ENCODE results near the gene TTC39B. TPM values are rescaled to one million over a fixed set of nuclear protein-coding genes. Genes with fewer than 3 reads are reported as not detected.

The TTC39B gene
- total and polyA plus RNA-seq, 2 of the 8 experiments (the other 6 are each of a cell fraction or from before 2014, with no cell fraction given) = 1.6 to 10.9 TPM

- H3K4me3 ChIP-seq (ENCODE audit: extremely low read depth in 1 of 4, insufficient read depth in 2 of 4, low read depth in 3 of 4, low read length in 4 of 4) = no peak overlapping the region
- H3K36me3 ChIP-seq (ENCODE audit: control insufficient read depth in 2 of 4, insufficient read depth in 4 of 4, low read length in 3 of 4) = no peaks in the 10 kb centered on the region
- 0 out of 2 replicates have a peak overlapping the region, but pooled peaks have one; percentile 8 for H2AK5ac ChIP-seq (ENCODE audit: low read depth, low read length)
- H3K27me3 ChIP-seq (replicated peaks in 1 of 4; ENCODE audit: control insufficient read depth in 3 of 4, extremely low read depth in 1 of 4, insufficient read depth in 3 of 4, low read length in 3 of 4) = no peaks in the 10 kb centered on the region
- H3K9ac ChIP-seq (replicated peaks in 1 of 4; ENCODE audit: extremely low read depth in 1 of 4, low read depth in 3 of 4, low read length in 3 of 4) = no peak overlapping the region
- H2BK120ac ChIP-seq (replicated peaks; ENCODE audit: low read depth, low read length) = no peak overlapping the region
- no peak for TF ChIP-seq CEBPB (IDR thresholded peaks at IDR 0.05; ENCODE audit: low read depth, low read length)
- no peak for TF ChIP-seq CREB1 (IDR thresholded peaks at IDR 0.05)
- no peak for TF ChIP-seq SIX5 (IDR thresholded peaks at IDR 0.05; ENCODE audit: low read depth, low read length)
- TF ChIP-seq ASH2L (IDR thresholded peaks at IDR 0.05; ENCODE audit: low read length) = no peak
- TF ChIP-seq NANOG (IDR thresholded peaks at IDR 0.05; ENCODE audit: insufficient read depth, low read depth, low read length, poor library complexity, severe bottlenecking) = no peak
- peak; percentile 78 for TF ChIP-seq BACH1 (IDR thresholded peaks at IDR 0.05; ENCODE audit: low read length)
- no peak for TF ChIP-seq CTBP2 (IDR thresholded peaks at IDR 0.05; ENCODE audit: borderline replicate concordance, insufficient read depth, insufficient read length, low read length)
- TF ChIP-seq TAF1 (IDR thresholded peaks at IDR 0.05; ENCODE audit: low read depth, low read length) = peak; percentile 55; the same call in 1 of the 2 replicates
- peak; percentile 32; the same call in 1 of the 2 replicates for TF ChIP-seq USF2 (IDR thresholded peaks at IDR 0.05; ENCODE audit: low read length)
- TF ChIP-seq MAFK (IDR thresholded peaks at IDR 0.05; ENCODE audit: low read depth, low read length) = peak; percentile 79
- TF ChIP-seq SP1 (IDR thresholded peaks at IDR 0.05; ENCODE audit: low read depth, low read length) = 0 out of 2 replicates have a peak, but pooled peaks have one; percentile 15
- no peak for TF ChIP-seq HDAC2 (IDR thresholded peaks at IDR 0.05; ENCODE audit: borderline replicate concordance in 1 of 2, low read depth in 2 of 2, low read length in 2 of 2)
- peak in 1 of 2 experiments; percentile 50; a peak in 1 of 3 replicates for TF ChIP-seq POLR2A (IDR thresholded peaks at IDR 0.05; ENCODE audit: control extremely low read depth in 1 of 2, low read depth in 2 of 2, low read length in 2 of 2)
- no peak overlapping the region for H3K14ac ChIP-seq (ENCODE audit: insufficient read length)
- peak overlapping the region; percentile 60; the same call in 1 of the 2 replicates for H3K27ac ChIP-seq (ENCODE audit: low read depth, low read length)
- no peak overlapping the region for H2BK15ac ChIP-seq (ENCODE audit: low read length)
- H3K18ac ChIP-seq (ENCODE audit: extremely low read depth, low read length) = no peak overlapping the region
- ChIA-PET POLR2A (ENCODE audit: partially characterized antibody) (interaction anchor here (0.6 kb wide), 1 partner anchor 13 kb away, joined by 3 read pairs; no protein-coding TSS in a partner anchor), CTCF (ENCODE audit: partially characterized antibody) (interaction anchor here (0.7 to 6.5 kb wide), 5 partner anchors 16 to 271 kb away, joined by 3 to 93 read pairs (median 10); no protein-coding TSS in a partner anchor)
- no peaks in the 10 kb centered on the region for H3K23me2 ChIP-seq (ENCODE audit: low read depth, low read length)
- 63% methylated on average over 5 of the region's 5 CpGs; no CpG with 5 or more reads in 1 of the 2 experiments for WGBS, 2 experiments (ENCODE audit: extremely low coverage in 1 of 2, insufficient coverage in 1 of 2, insufficient read length in 1 of 2, insufficient replicate concordance in 2 of 2, low coverage in 1 of 2, low lambda C conversion rate in 2 of 2, missing lambda C conversion rate in 1 of 2)
- no peaks in the 10 kb centered on the region for H3K9me3 ChIP-seq (ENCODE audit: insufficient read depth in 2 of 2, low read depth in 1 of 2, low read length in 1 of 2)
- peak overlapping the region in 1 of 2 experiments; percentile 22; a peak in 1 of 4 replicates for H3K4me2 ChIP-seq (ENCODE audit: insufficient read depth in 1 of 2, low read depth in 2 of 2, low read length in 2 of 2)
- FAIRE-seq (peak; percentile 91), DNase-seq (ENCODE audit: low read depth in 1 of 2, low spot score in 2 of 2) (peak in 1 of 2 experiments; percentile 61)
- H3K79me2 ChIP-seq (ENCODE audit: control insufficient read depth in 1 of 2, insufficient read depth in 2 of 2, low read length in 2 of 2) = no peaks in the 10 kb centered on the region
- no peak overlapping the region for H3K23ac ChIP-seq (ENCODE audit: insufficient read length)
- no peak overlapping the region for H4K8ac ChIP-seq (ENCODE audit: extremely low read depth, insufficient read depth, low read length)
- no peaks in the 10 kb centered on the region for H3K79me1 ChIP-seq (ENCODE audit: low read depth, low read length)
- H2BK5ac ChIP-seq (ENCODE audit: low read depth, low read length) = peak overlapping the region; percentile 81
- H4K91ac ChIP-seq (replicated peaks; ENCODE audit: insufficient read length, low read length) = no peak overlapping the region
- H2BK20ac ChIP-seq (ENCODE audit: low read length) = peak overlapping the region; percentile 37; the same call in 1 of the 2 replicates
- H2BK12ac ChIP-seq (ENCODE audit: low read depth, low read length) = no peak overlapping the region
- H3K4me1 ChIP-seq (replicated peaks in 1 of 4; ENCODE audit: control insufficient read depth in 3 of 4, insufficient read depth in 4 of 4, low read length in 3 of 4) = peaks cover 2 to 21% (median 18%) of the 10 kb centered on the region in 4 experiments; a peak in 5 of 7 replicates
- no peak overlapping the region for H3K56ac ChIP-seq (replicated peaks; ENCODE audit: insufficient read length, low read depth, low read length)
- H3K4ac ChIP-seq (replicated peaks; ENCODE audit: insufficient read length, low read depth, low read length) = no peak overlapping the region
- no peak overlapping the region for H4K5ac ChIP-seq (ENCODE audit: insufficient read length, low read depth, low read length)
- H4K20me1 ChIP-seq (replicated peaks in 1 of 2; ENCODE audit: control insufficient read depth in 1 of 2, insufficient read depth in 2 of 2, low read length in 2 of 2) = no peaks in the 10 kb centered on the region
- H2AFZ ChIP-seq (ENCODE audit: low read length) = no peak overlapping the region
Observed at GRCh38 chr9:15136646-15137045, 170.4 kb downstream of the TTC39B start.

Measured in H1 (cell line).